OCI-LY1 (cell line): ENCODE measurements around the gene TRIP10.

ENCODE experiments used
- H2AFZ ChIP-seq: fragments of 200-600 bp; sonication (generic), shearing (Covaris generic); 2 replicates; pipeline ENCODE4 v1.6.0; 2014; ENCODE audit warnings: antibody characterized with exemption, mild to moderate bottlenecking, low read length
- H3F3A ChIP-seq: fragments of 200-600 bp; sonication (generic), shearing (Covaris generic); 2 replicates; pipeline ENCODE4 v1.6.0; 2014; ENCODE audit warnings: mild to moderate bottlenecking, antibody characterized with exemption, low read length, moderate library complexity; ENCODE audit not compliant: insufficient read depth
- H3K27ac ChIP-seq: fragments of 200-600 bp; sonication (generic); 2 replicates; pipeline ENCODE4 v1.5.1; 2014; ENCODE audit warnings: low read length, mixed run types, mild to moderate bottlenecking, low read depth; ENCODE audit not compliant: poor library complexity, severe bottlenecking
- H3K27me3 ChIP-seq: fragments of 200-600 bp; sonication (generic); 2 replicates; pipeline ENCODE4 v1.6.0; 2014; ENCODE audit warnings: antibody characterized with exemption, mild to moderate bottlenecking, low read length, moderate library complexity; ENCODE audit not compliant: insufficient read depth
- H3K36me3 ChIP-seq: fragments of 200-600 bp; sonication (generic); 2 replicates; pipeline ENCODE4 v1.6.1; 2014; ENCODE audit warnings: mild to moderate bottlenecking, antibody characterized with exemption, low read length, moderate library complexity, mixed read lengths; ENCODE audit not compliant: insufficient read depth
- H3K4me1 ChIP-seq: fragments of 200-600 bp; sonication (generic); 2 replicates; pipeline ENCODE4 v1.5.1; 2014; ENCODE audit warnings: mild to moderate bottlenecking, low read length, moderate library complexity; ENCODE audit not compliant: insufficient read depth, severe bottlenecking
- H3K4me2 ChIP-seq: fragments of 200-600 bp; sonication (generic), shearing (Covaris generic); 2 replicates; pipeline ENCODE4 v1.6.1; 2014; ENCODE audit warnings: low read length
- H3K4me3 ChIP-seq: fragments of 200-600 bp; sonication (generic); 2 replicates; pipeline ENCODE4 v1.5.1; 2014; ENCODE audit warnings: low read length, low read depth, mild to moderate bottlenecking, mixed read lengths; ENCODE audit not compliant: poor library complexity, severe bottlenecking
- H3K79me2 ChIP-seq: fragments of 200-600 bp; shearing (Covaris generic); 2 replicates; pipeline ENCODE4 v1.6.1; 2016; ENCODE audit warnings: mixed run types, low read length, mixed read lengths; ENCODE audit not compliant: insufficient read depth
- H3K9ac ChIP-seq: fragments of 200-600 bp; sonication (generic), shearing (Covaris generic); 2 replicates; pipeline ENCODE4 v1.6.1; 2014; ENCODE audit warnings: mild to moderate bottlenecking, low read length, mixed read lengths
- H3K9me2 ChIP-seq: fragments of 200-600 bp; sonication (generic), shearing (Covaris generic); 2 replicates; pipeline ENCODE4 v1.6.1; 2014; ENCODE audit warnings: low read depth, mild to moderate bottlenecking, low read length, mixed read lengths
- H3K9me3 ChIP-seq: fragments of 200-600 bp; shearing (Covaris generic); 2 replicates; pipeline ENCODE4 v1.6.1; 2014; ENCODE audit warnings: low read length, mixed read lengths
- H4K20me1 ChIP-seq: fragments of 200-600 bp; sonication (generic), shearing (Covaris generic); 2 replicates; pipeline ENCODE4 v1.6.0; 2016; ENCODE audit warnings: mild to moderate bottlenecking, low read length; ENCODE audit not compliant: insufficient read depth
- EZH2 ChIP-seq: fragments of 200-600 bp; sonication (generic), shearing (Covaris generic); IDR thresholded peaks from 2 replicates; pipeline ENCODE4 v1.8.0; 2017; ENCODE audit warnings: borderline replicate concordance, mixed run types, mild to moderate bottlenecking, antibody characterized with exemption, low read length, moderate library complexity, mixed read lengths
- TF ChIP-seq, protein P1 (sequence below): fragments of 200-600 bp; sonication (generic), shearing (Covaris generic); IDR thresholded peaks from 2 replicates; pipeline ENCODE4 v1.5.1; 2017; ENCODE audit warnings: mild to moderate bottlenecking, antibody characterized with exemption, low read length, moderate library complexity, mixed read lengths

The TRIP10 gene

GRCh38 chr19:6692027-6692426 is 47.5 kb upstream of the TRIP10 start:
- H2AFZ ChIP-seq, result no peak overlapping the region
- TF ChIP-seq, protein P1, sequence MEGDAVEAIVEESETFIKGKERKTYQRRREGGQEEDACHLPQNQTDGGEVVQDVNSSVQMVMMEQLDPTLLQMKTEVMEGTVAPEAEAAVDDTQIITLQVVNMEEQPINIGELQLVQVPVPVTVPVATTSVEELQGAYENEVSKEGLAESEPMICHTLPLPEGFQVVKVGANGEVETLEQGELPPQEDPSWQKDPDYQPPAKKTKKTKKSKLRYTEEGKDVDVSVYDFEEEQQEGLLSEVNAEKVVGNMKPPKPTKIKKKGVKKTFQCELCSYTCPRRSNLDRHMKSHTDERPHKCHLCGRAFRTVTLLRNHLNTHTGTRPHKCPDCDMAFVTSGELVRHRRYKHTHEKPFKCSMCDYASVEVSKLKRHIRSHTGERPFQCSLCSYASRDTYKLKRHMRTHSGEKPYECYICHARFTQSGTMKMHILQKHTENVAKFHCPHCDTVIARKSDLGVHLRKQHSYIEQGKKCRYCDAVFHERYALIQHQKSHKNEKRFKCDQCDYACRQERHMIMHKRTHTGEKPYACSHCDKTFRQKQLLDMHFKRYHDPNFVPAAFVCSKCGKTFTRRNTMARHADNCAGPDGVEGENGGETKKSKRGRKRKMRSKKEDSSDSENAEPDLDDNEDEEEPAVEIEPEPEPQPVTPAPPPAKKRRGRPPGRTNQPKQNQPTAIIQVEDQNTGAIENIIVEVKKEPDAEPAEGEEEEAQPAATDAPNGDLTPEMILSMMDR, result no peak
- no peak for TF ChIP-seq EZH2
- H3K4me3 ChIP-seq, result no peak overlapping the region
- H3K9ac ChIP-seq, result no peak overlapping the region
- no peak overlapping the region for H3K27ac ChIP-seq
- no peaks in the 10 kb centered on the region for H3K36me3 ChIP-seq
- no peaks in the 10 kb centered on the region for H3K9me2 ChIP-seq
- no peaks in the 10 kb centered on the region for H3K79me2 ChIP-seq
- no peaks in the 10 kb centered on the region for H3K4me1 ChIP-seq
- no peak overlapping the region for H3K4me2 ChIP-seq
- H4K20me1 ChIP-seq, result no peaks in the 10 kb centered on the region
- H3K27me3 ChIP-seq, result no peaks in the 10 kb centered on the region; the same call in 1 of the 2 replicates
- no peaks in the 10 kb centered on the region for H3K9me3 ChIP-seq
- no peaks in the 10 kb centered on the region for H3F3A ChIP-seq

- no peak overlapping the region for H3K27ac ChIP-seq
- H2AFZ ChIP-seq, result no peak overlapping the region
- H3K9me3 ChIP-seq, result no peaks in the 10 kb centered on the region
- no peaks in the 10 kb centered on the region for H3K9me2 ChIP-seq
- no peaks in the 10 kb centered on the region for H3K79me2 ChIP-seq
- no peak overlapping the region for H3K9ac ChIP-seq
- no peaks in the 10 kb centered on the region for H3K4me1 ChIP-seq
- no peaks in the 10 kb centered on the region for H3K36me3 ChIP-seq
- H3K4me2 ChIP-seq, result no peak overlapping the region
- no peak overlapping the region for H3K4me3 ChIP-seq
- TF ChIP-seq, protein P1, result no peak
- TF ChIP-seq EZH2, result no peak
- H3F3A ChIP-seq, result no peaks in the 10 kb centered on the region
- H4K20me1 ChIP-seq, result no peaks in the 10 kb centered on the region
- H3K27me3 ChIP-seq, result no peaks in the 10 kb centered on the region; the same call in 1 of the 2 replicates
These were observed 46.4 kb upstream of the TRIP10 start for GRCh38 chr19:6693056-6693471.

- Histone ChIP-seq H3K27ac (no peak overlapping the region), H3K36me3 (no peaks in the 10 kb centered on the region), H3K4me1 (no peaks in the 10 kb centered on the region), H2AFZ (no peak overlapping the region), H3K4me3 (no peak overlapping the region), H3K9ac (no peak overlapping the region), H3K9me3 (no peaks in the 10 kb centered on the region), H3K4me2 (no peak overlapping the region), H3K79me2 (no peaks in the 10 kb centered on the region), H3K9me2 (no peaks in the 10 kb centered on the region), H3K27me3 (no peaks in the 10 kb centered on the region; the same call in 1 of the 2 replicates), H4K20me1 (no peaks in the 10 kb centered on the region), H3F3A (no peaks in the 10 kb centered on the region)
- TF ChIP-seq EZH2, result no peak
- TF ChIP-seq, protein P1, result no peak
These were observed 45.8 kb upstream of the TRIP10 start for GRCh38 chr19:6693681-6694080.
